ENCODE measurements around the gene PHGDH.

The PHGDH gene

GRCh38 chr1:119711804-119712341 lies at the start of gene PHGDH:
Gene PHGDH (plus strand): TSS chr1:119711934. CDS start chr1:119712023, 89 bp downstream.
- H3K4me3 ChIP-seq, result peak within 1 kb of the TSS; percentile 52 to 76 (median 58)
- H3K27ac ChIP-seq, result peak within 1 kb of the TSS in 19 of 21 experiments; percentile 18 to 88 (median 73)

- Histone ChIP-seq H3K27ac (no peak overlapping the region), H3K4me3 (no peak overlapping the region)
Observed at GRCh38 chr1:119662034-119662437, 49.7 kb upstream of the PHGDH start.

- H3K27ac ChIP-seq, result no peak overlapping the region
- H3K4me3 ChIP-seq, result no peak overlapping the region
Observed at GRCh38 chr1:119664067-119664466, 47.7 kb upstream of the PHGDH start.

- Histone ChIP-seq H3K4me3 (no peak overlapping the region), H3K27ac (no peak overlapping the region)
Observed at GRCh38 chr1:119667173-119667572, 44.6 kb upstream of the PHGDH start.

GRCh38 chr1:119670898-119671297 lies 40.8 kb upstream of the PHGDH start:
- H3K27ac ChIP-seq, result no peak overlapping the region
- H3K4me3 ChIP-seq, result no peak overlapping the region

GRCh38 chr1:119673171-119673940 lies 38.4 kb upstream of the PHGDH start:
- peak overlapping the region in 6 of 21 experiments; percentile 16 to 52 (median 40) for H3K27ac ChIP-seq
- no peak overlapping the region for H3K4me3 ChIP-seq

- Histone ChIP-seq H3K27ac (peak overlapping the region in 12 of 21 experiments; percentile 8 to 79 (median 40)), H3K4me3 (no peak overlapping the region)
Observed at GRCh38 chr1:119674111-119674526, 37.6 kb upstream of the PHGDH start.

GRCh38 chr1:119674835-119675289 lies 36.9 kb upstream of the PHGDH start:
- Histone ChIP-seq H3K4me3 (peak overlapping the region in 3 of 7 experiments; percentile 9 to 33 (median 17)), H3K27ac (peak overlapping the region in 10 of 21 experiments; percentile 3 to 76 (median 60))

GRCh38 chr1:119675349-119676345 lies 36.1 kb upstream of the PHGDH start:
- Histone ChIP-seq H3K4me3 (peak overlapping the region in 5 of 7 experiments; percentile 9 to 33 (median 17)), H3K27ac (peak overlapping the region in 12 of 21 experiments; percentile 3 to 76 (median 56))

- Histone ChIP-seq H3K4me3 (no peak overlapping the region), H3K27ac (no peak overlapping the region)
Observed at GRCh38 chr1:119676571-119677206, 35.0 kb upstream of the PHGDH start.

GRCh38 chr1:119679223-119679622 lies 32.5 kb upstream of the PHGDH start:
- Histone ChIP-seq H3K4me3 (no peak overlapping the region), H3K27ac (no peak overlapping the region)

GRCh38 chr1:119680193-119680592 lies 31.5 kb upstream of the PHGDH start:
- Histone ChIP-seq H3K27ac (no peak overlapping the region), H3K4me3 (no peak overlapping the region)

GRCh38 chr1:119680723-119681122 lies 31.0 kb upstream of the PHGDH start:
- H3K4me3 ChIP-seq, result no peak overlapping the region
- H3K27ac ChIP-seq, result no peak overlapping the region

- H3K27ac ChIP-seq, result no peak overlapping the region
- no peak overlapping the region for H3K4me3 ChIP-seq
Observed at GRCh38 chr1:119681560-119681959, 30.2 kb upstream of the PHGDH start.

GRCh38 chr1:119682141-119682540 lies 29.6 kb upstream of the PHGDH start:
- no peak overlapping the region for H3K4me3 ChIP-seq
- H3K27ac ChIP-seq, result no peak overlapping the region

- Histone ChIP-seq H3K4me3 (no peak overlapping the region), H3K27ac (no peak overlapping the region)
Observed at GRCh38 chr1:119683893-119684292, 27.8 kb upstream of the PHGDH start.

- Histone ChIP-seq H3K4me3 (no peak overlapping the region), H3K27ac (peak overlapping the region in 12 of 21 experiments; percentile 10 to 70 (median 44))
Observed at GRCh38 chr1:119686661-119687060, 25.1 kb upstream of the PHGDH start.

GRCh38 chr1:119687434-119688079 lies 24.2 kb upstream of the PHGDH start:
- Histone ChIP-seq H3K4me3 (no peak overlapping the region), H3K27ac (peak overlapping the region in 10 of 21 experiments; percentile 10 to 70 (median 44))

GRCh38 chr1:119688810-119689209 lies 22.9 kb upstream of the PHGDH start:
- peak overlapping the region in 2 of 21 experiments; percentile 1 to 2 for H3K27ac ChIP-seq

More at GRCh38 chr1:119688810-119689209, 22.9 kb upstream of the PHGDH start:
- no peak overlapping the region for H3K4me3 ChIP-seq
